Nephron progenitor cell (in vitro differentiated cells): ENCODE results near the gene CLDN7.

Source experiments
- DNase-seq: peaks from one replicate; pipeline ENCODE4 v3.0.0; 2021
- H3K27ac Mint-ChIP-seq: 2 replicates; pipeline ENCODE4 v1.8.0; 2021; ENCODE audit warnings: mild to moderate bottlenecking, moderate library complexity, mixed read lengths
- H3K27me3 Mint-ChIP-seq: 2 replicates; pipeline ENCODE4 v1.8.0; 2021; ENCODE audit warnings: mild to moderate bottlenecking, low read depth, mixed read lengths; ENCODE audit not compliant: poor library complexity
- H3K36me3 Mint-ChIP-seq: 2 replicates; pipeline ENCODE4 v1.8.0; 2021; ENCODE audit warnings: low read depth, mixed read lengths
- H3K4me1 Mint-ChIP-seq: 2 replicates; pipeline ENCODE4 v1.8.0; 2021; ENCODE audit warnings: mixed read lengths
- H3K4me3 Mint-ChIP-seq: 2 replicates; pipeline ENCODE4 v1.8.0; 2021; ENCODE audit warnings: mild to moderate bottlenecking, moderate library complexity, mixed read lengths
- H3K9me3 Mint-ChIP-seq: 2 replicates; pipeline ENCODE4 v1.8.0; 2021; ENCODE audit warnings: mild to moderate bottlenecking, moderate library complexity, mixed read lengths
- TF ChIP-seq, protein P1 (sequence below): fragments of 200-600 bp; sonication (generic); IDR thresholded peaks from 2 replicates; pipeline ENCODE4 v1.5.0; 2021; ENCODE audit warnings: antibody characterized with exemption

The CLDN7 gene

GRCh38 chr17:7214300-7215135, 47.8 kb downstream of the CLDN7 start:
- H3K4me1 Mint-ChIP-seq: peaks cover 90% of the 10 kb centered on the region
- peak overlapping the region; percentile 83 for H3K4me3 Mint-ChIP-seq

DNA sequence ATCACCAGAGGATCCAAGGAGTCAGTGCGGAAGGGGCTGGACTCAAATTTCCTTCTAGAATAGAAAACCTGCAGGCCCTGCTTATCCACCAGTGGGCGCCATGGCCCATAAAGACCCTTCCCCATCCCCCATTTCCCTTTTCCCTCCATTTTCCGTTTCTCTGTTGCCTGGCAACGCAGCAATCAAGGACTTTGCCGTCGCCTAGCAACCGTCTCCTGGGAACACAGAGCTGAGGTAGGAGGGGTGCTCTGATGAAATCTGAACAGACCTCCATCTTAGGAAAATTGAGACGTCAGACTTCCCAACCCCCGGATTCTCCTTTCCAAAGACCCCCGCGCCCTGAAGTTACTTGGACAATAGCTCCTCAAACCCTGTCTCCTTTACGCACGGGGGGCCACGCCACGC, 48.4 kb downstream of the CLDN7 start:
- peak; percentile 94 for DNase-seq
- Mint-ChIP-seq H3K4me1 (peaks cover 90% of the 10 kb centered on the region), H3K9me3 (no peaks in the 10 kb centered on the region), H3K27me3 (no peaks in the 10 kb centered on the region), H3K4me3 (peak overlapping the region; percentile 83), H3K36me3 (peaks cover 6% of the 10 kb centered on the region), H3K27ac (peak overlapping the region; percentile 99)
- TF ChIP-seq, protein P1, sequence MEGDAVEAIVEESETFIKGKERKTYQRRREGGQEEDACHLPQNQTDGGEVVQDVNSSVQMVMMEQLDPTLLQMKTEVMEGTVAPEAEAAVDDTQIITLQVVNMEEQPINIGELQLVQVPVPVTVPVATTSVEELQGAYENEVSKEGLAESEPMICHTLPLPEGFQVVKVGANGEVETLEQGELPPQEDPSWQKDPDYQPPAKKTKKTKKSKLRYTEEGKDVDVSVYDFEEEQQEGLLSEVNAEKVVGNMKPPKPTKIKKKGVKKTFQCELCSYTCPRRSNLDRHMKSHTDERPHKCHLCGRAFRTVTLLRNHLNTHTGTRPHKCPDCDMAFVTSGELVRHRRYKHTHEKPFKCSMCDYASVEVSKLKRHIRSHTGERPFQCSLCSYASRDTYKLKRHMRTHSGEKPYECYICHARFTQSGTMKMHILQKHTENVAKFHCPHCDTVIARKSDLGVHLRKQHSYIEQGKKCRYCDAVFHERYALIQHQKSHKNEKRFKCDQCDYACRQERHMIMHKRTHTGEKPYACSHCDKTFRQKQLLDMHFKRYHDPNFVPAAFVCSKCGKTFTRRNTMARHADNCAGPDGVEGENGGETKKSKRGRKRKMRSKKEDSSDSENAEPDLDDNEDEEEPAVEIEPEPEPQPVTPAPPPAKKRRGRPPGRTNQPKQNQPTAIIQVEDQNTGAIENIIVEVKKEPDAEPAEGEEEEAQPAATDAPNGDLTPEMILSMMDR: peak; percentile 81

More at GRCh38 chr17:7214300-7215135, 47.8 kb downstream of the CLDN7 start:
- Mint-ChIP-seq H3K27me3 (no peaks in the 10 kb centered on the region), H3K9me3 (no peaks in the 10 kb centered on the region), H3K36me3 (peaks cover 6% of the 10 kb centered on the region), H3K27ac (peak overlapping the region; percentile 99)
- TF ChIP-seq, protein P1: peak; percentile 54
- DNase-seq: peak; percentile 100

DNA sequence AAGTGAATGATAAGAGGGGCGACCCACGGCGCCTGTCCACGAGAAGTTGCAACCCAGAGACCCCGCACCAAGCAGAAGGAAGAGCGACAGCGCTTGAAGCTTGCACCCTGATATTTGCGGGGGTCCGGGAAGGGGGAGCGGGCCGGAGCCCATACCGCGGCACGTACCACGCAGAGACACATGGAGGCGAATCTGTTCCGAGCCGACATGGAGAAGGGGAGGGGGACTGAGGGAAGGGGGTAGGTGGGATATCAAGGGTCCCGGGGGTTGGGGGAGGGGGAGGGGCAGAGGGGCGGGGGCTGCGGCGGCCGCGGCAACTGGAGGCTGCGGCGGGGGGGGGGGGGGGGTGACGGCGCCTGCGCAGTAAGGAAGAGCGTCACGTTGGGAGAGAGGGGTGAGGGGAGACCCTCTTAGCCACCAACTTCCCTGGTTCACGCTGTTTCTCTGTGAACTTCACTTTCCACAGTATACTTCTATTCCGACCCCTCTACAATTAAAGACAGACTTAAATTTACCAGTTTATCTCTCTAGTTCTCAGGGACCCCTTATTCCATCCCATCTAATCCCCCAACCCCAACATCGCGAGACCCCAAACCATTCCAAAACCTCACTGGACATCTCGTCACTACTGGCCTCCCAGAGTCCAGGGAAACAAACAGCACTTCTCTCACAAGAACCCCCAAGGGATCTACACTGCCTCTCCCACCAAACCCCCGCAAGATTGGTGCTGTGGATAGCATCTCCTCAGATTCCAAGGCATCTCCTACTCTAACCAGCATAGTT, 50.6 kb downstream of the CLDN7 start:
- Mint-ChIP-seq H3K4me3 (peak overlapping the region; percentile 83), H3K27ac (peak overlapping the region; percentile 72), H3K4me1 (peaks cover 90% of the 10 kb centered on the region), H3K36me3 (peaks cover 6% of the 10 kb centered on the region), H3K9me3 (no peaks in the 10 kb centered on the region), H3K27me3 (no peaks in the 10 kb centered on the region)
- DNase-seq: no peak
- TF ChIP-seq, protein P1: no peak
